GM18858 (cell line): Measurements from ENCODE around the gene CYP4A22.
"Not testable (repeated sequence)": the region's sequence is repeated elsewhere in the genome, so short reads cannot be mapped to it uniquely, and the experiment has no call there.

Experiments
- ATAC-seq: cut with Tn5 transposase; IDR thresholded peaks from one replicate; pipeline ENCODE4 v1.9.1; 2021; ENCODE audit not compliant: unreplicated experiment

The CYP4A22 gene

GRCh38 chr1:47137198-47137597, at the start of gene CYP4A22:
TSS of gene CYP4A22 (plus strand) at chr1:47137441. CDS start at chr1:47137486, 45 bp downstream.
- ATAC-seq = no peak

- ATAC-seq = not testable (repeated sequence)
Measured at GRCh38 chr1:47089356-47089755, 47.9 kb upstream of the CYP4A22 start.

- not testable (repeated sequence) for ATAC-seq
Measured at GRCh38 chr1:47091476-47091875, 45.8 kb upstream of the CYP4A22 start.

GRCh38 chr1:47104816-47105215, 32.4 kb upstream of the CYP4A22 start:
- no peak for ATAC-seq

- ATAC-seq = no peak
Measured at GRCh38 chr1:47106792-47107191, 30.4 kb upstream of the CYP4A22 start.

- ATAC-seq = not testable (repeated sequence)
Measured at GRCh38 chr1:47107851-47108574, 29.2 kb upstream of the CYP4A22 start.

- not testable (repeated sequence) for ATAC-seq
Measured at GRCh38 chr1:47109482-47109881, 27.8 kb upstream of the CYP4A22 start.

GRCh38 chr1:47113178-47113577, 24.1 kb upstream of the CYP4A22 start:
- no peak for ATAC-seq

- ATAC-seq = not testable (repeated sequence)
Measured at GRCh38 chr1:47121039-47121438, 16.2 kb upstream of the CYP4A22 start.

GRCh38 chr1:47124834-47125233, 12.4 kb upstream of the CYP4A22 start:
- not testable (repeated sequence) for ATAC-seq

- ATAC-seq = not testable (repeated sequence)
Measured at GRCh38 chr1:47126997-47127396, 10.2 kb upstream of the CYP4A22 start.

- ATAC-seq = no peak
Measured at GRCh38 chr1:47128221-47128620, 9.0 kb upstream of the CYP4A22 start.

GRCh38 chr1:47128854-47129253, 8.4 kb upstream of the CYP4A22 start:
- not testable (repeated sequence) for ATAC-seq

GRCh38 chr1:47129489-47130230, 7.6 kb upstream of the CYP4A22 start:
- ATAC-seq = not testable (repeated sequence)

GRCh38 chr1:47132665-47133064, 4.6 kb upstream of the CYP4A22 start:
- ATAC-seq = not testable (repeated sequence)

GRCh38 chr1:47137925-47138615, 829 bp downstream of the CYP4A22 start:
- no peak for ATAC-seq

- ATAC-seq = not testable (repeated sequence)
Measured at GRCh38 chr1:47140358-47140757, 3.1 kb downstream of the CYP4A22 start.

- not testable (repeated sequence) for ATAC-seq
Measured at GRCh38 chr1:47143654-47144053, 6.4 kb downstream of the CYP4A22 start.

- ATAC-seq = not testable (repeated sequence)
Measured at GRCh38 chr1:47146495-47146894, 9.3 kb downstream of the CYP4A22 start.

GRCh38 chr1:47147047-47147785, 10.0 kb downstream of the CYP4A22 start:
- ATAC-seq = no peak

- not testable (repeated sequence) for ATAC-seq
Measured at GRCh38 chr1:47149162-47149561, 11.9 kb downstream of the CYP4A22 start.
